Ammon's horn (tissue), 1 donor: ENCODE measurements around the gene CD86.
"Not testable (repeated sequence)": the region's sequence is repeated elsewhere in the genome, so short reads cannot be mapped to it uniquely, and the experiment has no call there.

ENCODE experiments used
- DNase-seq: peaks from one replicate; pipeline ENCODE4 v3.0.0-alpha.2; 2016; ENCODE audit warnings: low spot score

The CD86 gene

DNA sequence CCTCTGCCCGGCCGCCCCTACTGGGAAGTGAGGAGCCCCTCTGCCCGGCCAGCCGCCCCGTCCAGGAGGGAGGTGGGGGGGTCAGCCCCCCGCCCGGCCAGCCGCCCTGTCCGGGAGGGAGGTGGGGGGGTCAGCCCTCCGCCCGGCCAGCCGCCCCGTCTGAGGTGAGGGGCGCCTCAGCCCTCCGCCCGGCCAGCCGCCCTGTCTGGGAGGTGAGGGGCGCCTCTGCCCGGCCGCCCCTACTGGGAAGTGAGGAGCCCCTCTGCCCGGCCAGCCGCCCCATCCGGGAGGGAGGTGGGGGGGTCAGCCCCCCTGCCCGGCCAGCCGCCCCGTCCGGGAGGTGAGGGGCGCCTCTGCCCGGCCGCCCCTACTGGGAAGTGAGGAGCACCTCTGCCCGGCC is 109.8 kb downstream of the CD86 start:
- DNase-seq = not testable (repeated sequence)

- no peak for DNase-seq
Observed at GRCh38 chr3:122167630-122168029, 112.5 kb downstream of the CD86 start.

DNA sequence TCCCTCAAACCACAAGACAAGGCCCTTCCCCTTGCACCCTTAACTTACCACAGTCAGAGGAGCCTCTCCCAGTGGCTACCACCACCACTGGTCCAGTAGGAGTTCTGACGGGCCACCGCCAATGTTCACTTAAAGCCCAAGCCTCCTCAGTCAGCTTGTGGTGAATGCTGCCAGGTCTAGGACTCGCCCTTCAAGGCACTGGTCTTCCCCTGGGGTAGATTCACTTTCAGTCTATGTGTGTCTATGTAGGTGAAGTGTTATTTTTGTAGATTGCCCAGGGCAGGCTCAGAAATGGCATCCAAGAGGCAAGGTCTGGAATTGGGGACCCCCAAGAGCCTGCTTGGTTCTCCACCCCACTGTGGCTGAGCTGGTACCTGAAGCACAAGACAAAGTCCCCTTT is 112.9 kb downstream of the CD86 start:
- DNase-seq = no peak

DNA sequence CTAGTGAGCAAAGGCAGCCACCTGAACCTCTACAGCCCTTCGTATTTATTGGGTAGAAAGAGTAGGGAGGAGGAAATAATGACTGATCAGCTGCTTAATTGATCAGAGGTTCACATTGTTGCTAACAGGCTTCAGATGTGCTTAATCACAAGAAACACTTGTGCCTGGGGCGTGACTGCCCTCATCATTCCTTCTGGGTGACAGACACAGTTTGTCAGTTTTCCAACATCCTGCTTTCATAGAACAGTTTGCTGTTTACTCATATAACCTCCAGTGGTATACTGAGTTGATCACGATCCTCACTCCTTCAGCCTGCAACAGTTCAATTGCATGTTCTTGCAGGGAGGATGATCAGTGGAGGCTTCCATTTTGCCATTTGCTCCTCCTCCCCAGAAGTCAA is 114.7 kb downstream of the CD86 start:
- no peak for DNase-seq
